ENCODE measurements around the gene MX2. TPM values are rescaled to one million over a fixed set of nuclear protein-coding genes. Genes with fewer than 3 reads are reported as not detected.

The MX2 gene
- total and polyA plus RNA-seq, 10 of the 15 experiments (the other 5 are each of a cell fraction or from before 2014, with no cell fraction given): 10.5 to 167 (median 46.1) TPM

- TF ChIP-seq E4F1 (IDR thresholded peaks at IDR 0.05; ENCODE audit: borderline replicate concordance, partially characterized antibody): no peak
- no peak for TF ChIP-seq ZZZ3 (IDR thresholded peaks at IDR 0.05; ENCODE audit: control insufficient read depth, insufficient read length, low read depth)
- no peak for TF ChIP-seq HSF1 (IDR thresholded peaks at IDR 0.05; ENCODE audit: low read depth, low read length)
- peak; percentile 84 for TF ChIP-seq MEF2B (IDR thresholded peaks at IDR 0.05; ENCODE audit: partially characterized antibody, poor library complexity, severe bottlenecking)
- peak in 1 of 2 experiments; percentile 81; a peak in 2 of 4 replicates for TF ChIP-seq ETV6 (conservative IDR thresholded peaks at IDR 0.05 in 1 of 2, IDR thresholded peaks at IDR 0.05 in 1 of 2; ENCODE audit: borderline replicate concordance in 1 of 2, low read depth in 1 of 2)
- TF ChIP-seq DPF2 (IDR thresholded peaks at IDR 0.05): peak; percentile 92
- TF ChIP-seq MAX (IDR thresholded peaks at IDR 0.05; ENCODE audit: low read depth, low read length): no peak
- peak; percentile 99 for TF ChIP-seq ZSCAN29 (IDR thresholded peaks at IDR 0.05)
- TF ChIP-seq, protein P1, sequence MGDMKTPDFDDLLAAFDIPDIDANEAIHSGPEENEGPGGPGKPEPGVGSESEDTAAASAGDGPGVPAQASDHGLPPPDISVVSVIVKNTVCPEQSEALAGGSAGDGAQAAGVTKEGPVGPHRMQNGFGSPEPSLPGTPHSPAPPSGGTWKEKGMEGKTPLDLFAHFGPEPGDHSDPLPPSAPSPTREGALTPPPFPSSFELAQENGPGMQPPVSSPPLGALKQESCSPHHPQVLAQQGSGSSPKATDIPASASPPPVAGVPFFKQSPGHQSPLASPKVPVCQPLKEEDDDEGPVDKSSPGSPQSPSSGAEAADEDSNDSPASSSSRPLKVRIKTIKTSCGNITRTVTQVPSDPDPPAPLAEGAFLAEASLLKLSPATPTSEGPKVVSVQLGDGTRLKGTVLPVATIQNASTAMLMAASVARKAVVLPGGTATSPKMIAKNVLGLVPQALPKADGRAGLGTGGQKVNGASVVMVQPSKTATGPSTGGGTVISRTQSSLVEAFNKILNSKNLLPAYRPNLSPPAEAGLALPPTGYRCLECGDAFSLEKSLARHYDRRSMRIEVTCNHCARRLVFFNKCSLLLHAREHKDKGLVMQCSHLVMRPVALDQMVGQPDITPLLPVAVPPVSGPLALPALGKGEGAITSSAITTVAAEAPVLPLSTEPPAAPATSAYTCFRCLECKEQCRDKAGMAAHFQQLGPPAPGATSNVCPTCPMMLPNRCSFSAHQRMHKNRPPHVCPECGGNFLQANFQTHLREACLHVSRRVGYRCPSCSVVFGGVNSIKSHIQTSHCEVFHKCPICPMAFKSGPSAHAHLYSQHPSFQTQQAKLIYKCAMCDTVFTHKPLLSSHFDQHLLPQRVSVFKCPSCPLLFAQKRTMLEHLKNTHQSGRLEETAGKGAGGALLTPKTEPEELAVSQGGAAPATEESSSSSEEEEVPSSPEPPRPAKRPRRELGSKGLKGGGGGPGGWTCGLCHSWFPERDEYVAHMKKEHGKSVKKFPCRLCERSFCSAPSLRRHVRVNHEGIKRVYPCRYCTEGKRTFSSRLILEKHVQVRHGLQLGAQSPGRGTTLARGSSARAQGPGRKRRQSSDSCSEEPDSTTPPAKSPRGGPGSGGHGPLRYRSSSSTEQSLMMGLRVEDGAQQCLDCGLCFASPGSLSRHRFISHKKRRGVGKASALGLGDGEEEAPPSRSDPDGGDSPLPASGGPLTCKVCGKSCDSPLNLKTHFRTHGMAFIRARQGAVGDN (IDR thresholded peaks at IDR 0.05): peak; percentile 52; the same call in 1 of the 2 replicates
- no peak for TF ChIP-seq FOXK2 (IDR thresholded peaks at IDR 0.05)
- peak; percentile 99 for TF ChIP-seq IKZF1 (conservative IDR thresholded peaks at IDR 0.05)
- no peak for TF ChIP-seq SREBF1 (IDR thresholded peaks at IDR 0.05; ENCODE audit: low read length)
- no peak for TF ChIP-seq KLF5 (IDR thresholded peaks at IDR 0.05; ENCODE audit: partially characterized antibody)
- peak; percentile 100 for TF ChIP-seq EED (IDR thresholded peaks at IDR 0.05; ENCODE audit: low read depth)
- TF ChIP-seq, protein P2, sequence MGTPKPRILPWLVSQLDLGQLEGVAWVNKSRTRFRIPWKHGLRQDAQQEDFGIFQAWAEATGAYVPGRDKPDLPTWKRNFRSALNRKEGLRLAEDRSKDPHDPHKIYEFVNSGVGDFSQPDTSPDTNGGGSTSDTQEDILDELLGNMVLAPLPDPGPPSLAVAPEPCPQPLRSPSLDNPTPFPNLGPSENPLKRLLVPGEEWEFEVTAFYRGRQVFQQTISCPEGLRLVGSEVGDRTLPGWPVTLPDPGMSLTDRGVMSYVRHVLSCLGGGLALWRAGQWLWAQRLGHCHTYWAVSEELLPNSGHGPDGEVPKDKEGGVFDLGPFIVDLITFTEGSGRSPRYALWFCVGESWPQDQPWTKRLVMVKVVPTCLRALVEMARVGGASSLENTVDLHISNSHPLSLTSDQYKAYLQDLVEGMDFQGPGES (IDR thresholded peaks at IDR 0.05): 0 out of 2 replicates have a peak, but pooled peaks have one; percentile 7
- TF ChIP-seq NR2C1 (IDR thresholded peaks at IDR 0.05): no peak
- 0 out of 2 replicates have a peak, but pooled peaks have one; percentile 64 for TF ChIP-seq TBL1XR1 (IDR thresholded peaks at IDR 0.05; ENCODE audit: low read depth, low read length)
- no peak for TF ChIP-seq RBBP5 (conservative IDR thresholded peaks at IDR 0.05)
- TF ChIP-seq ESRRA (IDR thresholded peaks at IDR 0.05; ENCODE audit: low read length): no peak
Observed at GRCh38 chr21:41361786-41362604, at the start of gene MX2 (continued).

Data from GM12878 (cell line).